Neuron (in vitro differentiated cells): Measurements from ENCODE around the gene SKAP1.
"Not testable (repeated sequence)": the region's sequence is repeated elsewhere in the genome, so short reads cannot be mapped to it uniquely, and the experiment has no call there.

Experiments
- H2AFZ ChIP-seq: one replicate; pipeline ENCODE4 v1.6.1; 2013; ENCODE audit warnings: low read depth, mild to moderate bottlenecking, inconsistent platforms, low read length, moderate library complexity
- H3K27me3 ChIP-seq: one replicate; pipeline ENCODE4 v1.6.1; 2013; ENCODE audit warnings: low read length; ENCODE audit not compliant: insufficient read depth
- H3K36me3 ChIP-seq: one replicate; pipeline ENCODE4 v1.6.1; 2013; ENCODE audit warnings: low read length; ENCODE audit not compliant: insufficient read depth
- H3K4me1 ChIP-seq: one replicate; pipeline ENCODE4 v1.6.1; 2013; ENCODE audit warnings: low read length; ENCODE audit not compliant: insufficient read depth
- H3K4me3 ChIP-seq: 2 replicates; pipeline ENCODE4 v1.5.1; 2013; ENCODE audit warnings: mild to moderate bottlenecking, low read length, moderate library complexity
- H3K9me3 ChIP-seq: one replicate; pipeline ENCODE4 v1.6.1; 2013; ENCODE audit warnings: low read length

The SKAP1 gene

GRCh38 chr17:48420823-48421222 is 9.2 kb downstream of the SKAP1 start:
- no peaks in the 10 kb centered on the region for H3K4me1 ChIP-seq
- H2AFZ ChIP-seq: no peak overlapping the region
- H3K9me3 ChIP-seq: no peaks in the 10 kb centered on the region
- H3K4me3 ChIP-seq: no peak overlapping the region
- peaks cover 13% of the 10 kb centered on the region for H3K27me3 ChIP-seq
- no peaks in the 10 kb centered on the region for H3K36me3 ChIP-seq

GRCh38 chr17:48416971-48417370 is 13.0 kb downstream of the SKAP1 start:
- H3K4me3 ChIP-seq: no peak overlapping the region
- H3K4me1 ChIP-seq: no peaks in the 10 kb centered on the region
- no peak overlapping the region for H2AFZ ChIP-seq
- no peaks in the 10 kb centered on the region for H3K36me3 ChIP-seq
- H3K27me3 ChIP-seq: peaks cover 29% of the 10 kb centered on the region
- H3K9me3 ChIP-seq: no peaks in the 10 kb centered on the region

- no peaks in the 10 kb centered on the region for H3K4me1 ChIP-seq
- no peaks in the 10 kb centered on the region for H3K9me3 ChIP-seq
- no peak overlapping the region for H2AFZ ChIP-seq
- no peak overlapping the region for H3K4me3 ChIP-seq
- no peaks in the 10 kb centered on the region for H3K36me3 ChIP-seq
- H3K27me3 ChIP-seq: peaks cover 23% of the 10 kb centered on the region
Measured at GRCh38 chr17:48413613-48414405, 16.2 kb downstream of the SKAP1 start.

GRCh38 chr17:48412841-48413240 is 17.2 kb downstream of the SKAP1 start:
- Histone ChIP-seq H3K4me1 (no peaks in the 10 kb centered on the region), H3K4me3 (no peak overlapping the region), H3K27me3 (peaks cover 23% of the 10 kb centered on the region), H3K36me3 (no peaks in the 10 kb centered on the region), H3K9me3 (no peaks in the 10 kb centered on the region), H2AFZ (no peak overlapping the region)

GRCh38 chr17:48410821-48411220 is 19.2 kb downstream of the SKAP1 start:
- peaks cover 16% of the 10 kb centered on the region for H3K27me3 ChIP-seq
- H3K36me3 ChIP-seq, H3K9me3 ChIP-seq, H2AFZ ChIP-seq, H3K4me1 ChIP-seq, H3K4me3 ChIP-seq: not testable (repeated sequence)

GRCh38 chr17:48409607-48410006 is 20.4 kb downstream of the SKAP1 start:
- H3K9me3 ChIP-seq: no peaks in the 10 kb centered on the region
- H3K36me3 ChIP-seq: no peaks in the 10 kb centered on the region
- peaks cover 9% of the 10 kb centered on the region for H3K27me3 ChIP-seq
- no peaks in the 10 kb centered on the region for H3K4me1 ChIP-seq
- H2AFZ ChIP-seq: no peak overlapping the region
- H3K4me3 ChIP-seq: no peak overlapping the region

GRCh38 chr17:48406936-48407567 is 23.0 kb downstream of the SKAP1 start:
- Histone ChIP-seq H3K4me3 (no peak overlapping the region), H2AFZ (no peak overlapping the region), H3K4me1 (no peaks in the 10 kb centered on the region), H3K36me3 (no peaks in the 10 kb centered on the region), H3K9me3 (no peaks in the 10 kb centered on the region), H3K27me3 (no peaks in the 10 kb centered on the region)

GRCh38 chr17:48394821-48395220 is 35.2 kb downstream of the SKAP1 start:
- Histone ChIP-seq H3K4me1 (no peaks in the 10 kb centered on the region), H3K36me3 (no peaks in the 10 kb centered on the region), H2AFZ (no peak overlapping the region), H3K4me3 (no peak overlapping the region), H3K27me3 (peaks cover 13% of the 10 kb centered on the region), H3K9me3 (no peaks in the 10 kb centered on the region)

- no peaks in the 10 kb centered on the region for H3K9me3 ChIP-seq
- peaks cover 18% of the 10 kb centered on the region for H3K27me3 ChIP-seq
- no peaks in the 10 kb centered on the region for H3K4me1 ChIP-seq
- no peak overlapping the region for H3K4me3 ChIP-seq
- H3K36me3 ChIP-seq: no peaks in the 10 kb centered on the region
- H2AFZ ChIP-seq: no peak overlapping the region
Measured at GRCh38 chr17:48393283-48393682, 36.7 kb downstream of the SKAP1 start.

- no peaks in the 10 kb centered on the region for H3K4me1 ChIP-seq
- no peak overlapping the region for H3K4me3 ChIP-seq
- peaks cover 18% of the 10 kb centered on the region for H3K27me3 ChIP-seq
- no peaks in the 10 kb centered on the region for H3K9me3 ChIP-seq
- no peaks in the 10 kb centered on the region for H3K36me3 ChIP-seq
- no peak overlapping the region for H2AFZ ChIP-seq
Measured at GRCh38 chr17:48392857-48393256, 37.2 kb downstream of the SKAP1 start.

GRCh38 chr17:48391444-48391843 is 38.6 kb downstream of the SKAP1 start:
- H3K36me3 ChIP-seq: no peaks in the 10 kb centered on the region
- no peak overlapping the region for H2AFZ ChIP-seq
- peaks cover 24% of the 10 kb centered on the region for H3K27me3 ChIP-seq
- H3K9me3 ChIP-seq: no peaks in the 10 kb centered on the region
- H3K4me1 ChIP-seq: no peaks in the 10 kb centered on the region
- H3K4me3 ChIP-seq: no peak overlapping the region

- Histone ChIP-seq H3K4me1 (no peaks in the 10 kb centered on the region), H2AFZ (no peak overlapping the region), H3K27me3 (peaks cover 17% of the 10 kb centered on the region), H3K9me3 (no peaks in the 10 kb centered on the region), H3K36me3 (no peaks in the 10 kb centered on the region), H3K4me3 (no peak overlapping the region)
Measured at GRCh38 chr17:48389903-48390302, 40.1 kb downstream of the SKAP1 start.

- Histone ChIP-seq H3K9me3 (no peaks in the 10 kb centered on the region), H3K4me1 (no peaks in the 10 kb centered on the region), H3K4me3 (no peak overlapping the region), H2AFZ (no peak overlapping the region), H3K36me3 (no peaks in the 10 kb centered on the region), H3K27me3 (peaks cover 13% of the 10 kb centered on the region)
Measured at GRCh38 chr17:48388955-48389743, 40.9 kb downstream of the SKAP1 start.
